Keratinocyte (primary cell): ENCODE data around the gene MN1. TPM values are rescaled to one million over a fixed set of nuclear protein-coding genes. Genes with fewer than 3 reads are reported as not detected.

ENCODE experiments used
- DNase-seq: peaks from one replicate; pipeline ENCODE4 v3.0.0-alpha.2; 2011; ENCODE audit warnings: low read depth, missing footprints, low spot score
- FAIRE-seq: peaks from 2 replicates; lab custom pipeline; 2011; peaks lifted over from hg19 to GRCh38; lab: Jason Lieb, UNC
- H2AFZ ChIP-seq: 2 replicates; pipeline ENCODE4 v1.6.0; 2012; ENCODE audit warnings: low read length, control low read depth, inconsistent platforms; ENCODE audit not compliant: control insufficient read depth
- H3K27ac ChIP-seq: 2 replicates; pipeline ENCODE4 v1.5.1; 2011; ENCODE audit warnings: low read length; ENCODE audit not compliant: control insufficient read depth, insufficient read depth
- H3K27me3 ChIP-seq: 3 replicates; pipeline ENCODE4 v1.6.0; 2011; ENCODE audit warnings: low read length; ENCODE audit not compliant: control insufficient read depth, insufficient read depth; ENCODE audit errors: extremely low read depth
- H3K36me3 ChIP-seq, 2 experiments: 2 replicates in 1 of 2; 3 replicates in 1 of 2; pipeline ENCODE4 v1.5.1; 2011; ENCODE audit warnings: low read length in 2 of 2, mild to moderate bottlenecking in 1 of 2; ENCODE audit not compliant: control insufficient read depth in 2 of 2, insufficient read depth in 2 of 2; ENCODE audit errors: extremely low read depth in 1 of 2
- H3K4me1 ChIP-seq: 3 replicates; pipeline ENCODE4 v1.5.1; 2011; ENCODE audit warnings: low read length; ENCODE audit not compliant: control insufficient read depth, insufficient read depth; ENCODE audit errors: extremely low read depth
- H3K4me2 ChIP-seq: 3 replicates; pipeline ENCODE4 v1.6.0; 2011; ENCODE audit warnings: low read depth, low read length; ENCODE audit not compliant: control insufficient read depth, insufficient read depth; ENCODE audit errors: extremely low read depth
- H3K4me3 ChIP-seq, 3 experiments: fragments of 200-600 bp in 1 of 3; sonication (generic) in 1 of 3; 2 replicates in 2 of 3; 3 replicates in 1 of 3; pipeline ENCODE4 v1.5.1; 2011 to 2016; ENCODE audit warnings: low read length in 3 of 3, mild to moderate bottlenecking in 3 of 3, control low read depth in 2 of 3, inconsistent platforms in 1 of 3, low read depth in 1 of 3, mixed read lengths in 1 of 3, mixed run types in 1 of 3, moderate library complexity in 1 of 3; ENCODE audit not compliant: control insufficient read depth in 2 of 3, insufficient read depth in 2 of 3; ENCODE audit errors: extremely low read depth in 1 of 3
- H3K79me2 ChIP-seq: 2 replicates; pipeline ENCODE4 v1.6.0; 2012; ENCODE audit warnings: low read length; ENCODE audit not compliant: control insufficient read depth, insufficient read depth
- H3K9ac ChIP-seq: 3 replicates; pipeline ENCODE4 v1.6.0; 2011; ENCODE audit warnings: low read length; ENCODE audit not compliant: control insufficient read depth, insufficient read depth; ENCODE audit errors: extremely low read depth
- H3K9me1 ChIP-seq: 3 replicates; pipeline ENCODE4 v1.6.0; 2011; ENCODE audit warnings: low read length; ENCODE audit not compliant: control insufficient read depth, insufficient read depth; ENCODE audit errors: extremely low read depth
- H3K9me3 ChIP-seq: 2 replicates; pipeline ENCODE4 v1.5.1; 2012; ENCODE audit warnings: low read depth, low read length; ENCODE audit not compliant: control insufficient read depth
- H4K20me1 ChIP-seq: 3 replicates; pipeline ENCODE4 v1.6.0; 2011; ENCODE audit warnings: low read length; ENCODE audit not compliant: control insufficient read depth, insufficient read depth; ENCODE audit errors: extremely low read depth
- EZH2 ChIP-seq: IDR thresholded peaks from one replicate; pipeline ENCODE4 v1.6.1; 2012; ENCODE audit warnings: inconsistent platforms, mild to moderate bottlenecking, low read length, moderate library complexity
- dilution Hi-C: fragments of 300-500 bp; cut with MboI; formaldehyde crosslinking; loops from one replicate; pipeline ENCODE4 v1.7.0; 2020; ENCODE audit warnings: low sequenced_read_pairs; ENCODE audit not compliant: extremely low pct_ligation_motif_present
- polyA plus RNA-seq, 5 experiments: library from polyadenylated mRNA; depleted of rRNA in 3 of 5; stranded (reverse) in 3 of 5; stranded (forward) in 1 of 5; unstranded in 1 of 5; fragments of >200 nt; gene quantifications; 1 replicate in 1 of 5; 2 replicates in 3 of 5; 3 replicates in 1 of 5; pipeline versions ENCODE4 v1.2.1 to v1.2.3, GENCODE V29; 2011 to 2012; ENCODE audit warnings: missing spikeins in 2 of 5, low read depth in 1 of 5, low replicate concordance in 1 of 5
- TF ChIP-seq, protein P1 (sequence below), 3 experiments: IDR thresholded peaks in 1 of 3; conservative IDR thresholded peaks in 1 of 3; optimal IDR thresholded peaks in 1 of 3; 2 replicates in 2 of 3; 3 replicates in 1 of 3; pipeline versions ENCODE3 to v1.5.1; 2011; ENCODE audit warnings: low read length in 3 of 3, mild to moderate bottlenecking in 3 of 3, moderate library complexity in 2 of 3, control low read depth in 1 of 3, inconsistent platforms in 1 of 3; ENCODE audit not compliant: insufficient read depth in 2 of 3; ENCODE audit errors: extremely low read depth in 1 of 3

Gene MN1
- polyA plus RNA-seq, 1 donor (not counting 4 experiments of a cell fraction or from before 2014, with no cell fraction given): 2.2 TPM

DNA sequence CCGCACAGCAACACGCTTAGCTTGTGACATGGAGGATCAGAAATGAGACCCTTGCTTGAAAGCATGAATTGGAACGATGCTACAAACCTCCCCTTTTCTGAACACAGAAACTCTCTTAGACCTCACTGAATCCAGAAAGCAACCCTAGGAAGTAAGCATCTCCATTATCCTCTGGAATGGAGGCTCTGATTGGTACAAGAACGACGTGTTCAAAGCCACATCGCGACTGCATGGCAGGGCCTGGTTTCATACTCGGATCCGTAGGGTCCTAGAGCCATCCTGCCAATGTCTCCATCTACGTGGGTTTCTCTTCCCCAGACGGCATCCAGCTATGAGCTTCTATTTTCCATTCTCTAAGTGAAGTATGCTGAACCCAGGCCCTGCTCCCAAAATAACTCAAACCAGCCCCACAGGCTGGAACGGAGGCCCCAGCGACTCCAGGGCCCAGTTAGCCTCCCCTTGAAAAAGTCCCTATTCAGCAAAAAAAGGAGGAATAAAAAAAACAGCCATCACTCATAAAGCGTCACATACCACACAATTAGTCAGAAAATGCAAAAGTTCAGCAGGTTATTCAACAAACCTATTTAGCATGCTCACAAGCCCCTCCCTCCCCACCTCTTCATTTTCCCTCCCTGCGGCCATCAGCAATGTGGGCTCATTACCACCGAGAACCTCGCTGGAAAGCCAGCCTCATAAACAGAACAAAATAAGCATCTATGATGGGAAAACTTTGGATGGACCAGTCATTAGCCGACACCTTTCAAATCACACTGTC, 7.1 kb upstream of the MN1 start:
- DNase-seq (no peak), FAIRE-seq (no peak)
- dilution Hi-C loops: no loop called here
- H3K9ac ChIP-seq: no peak overlapping the region
- H3K27me3 ChIP-seq: no peaks in the 10 kb centered on the region
- H4K20me1 ChIP-seq: no peaks in the 10 kb centered on the region
- no peaks in the 10 kb centered on the region for H3K36me3 ChIP-seq
- no peak overlapping the region for H2AFZ ChIP-seq
- no peaks in the 10 kb centered on the region for H3K9me3 ChIP-seq
- no peak overlapping the region for H3K27ac ChIP-seq
- no peak overlapping the region for H3K4me2 ChIP-seq
- no peak for TF ChIP-seq EZH2
- TF ChIP-seq, protein P1, sequence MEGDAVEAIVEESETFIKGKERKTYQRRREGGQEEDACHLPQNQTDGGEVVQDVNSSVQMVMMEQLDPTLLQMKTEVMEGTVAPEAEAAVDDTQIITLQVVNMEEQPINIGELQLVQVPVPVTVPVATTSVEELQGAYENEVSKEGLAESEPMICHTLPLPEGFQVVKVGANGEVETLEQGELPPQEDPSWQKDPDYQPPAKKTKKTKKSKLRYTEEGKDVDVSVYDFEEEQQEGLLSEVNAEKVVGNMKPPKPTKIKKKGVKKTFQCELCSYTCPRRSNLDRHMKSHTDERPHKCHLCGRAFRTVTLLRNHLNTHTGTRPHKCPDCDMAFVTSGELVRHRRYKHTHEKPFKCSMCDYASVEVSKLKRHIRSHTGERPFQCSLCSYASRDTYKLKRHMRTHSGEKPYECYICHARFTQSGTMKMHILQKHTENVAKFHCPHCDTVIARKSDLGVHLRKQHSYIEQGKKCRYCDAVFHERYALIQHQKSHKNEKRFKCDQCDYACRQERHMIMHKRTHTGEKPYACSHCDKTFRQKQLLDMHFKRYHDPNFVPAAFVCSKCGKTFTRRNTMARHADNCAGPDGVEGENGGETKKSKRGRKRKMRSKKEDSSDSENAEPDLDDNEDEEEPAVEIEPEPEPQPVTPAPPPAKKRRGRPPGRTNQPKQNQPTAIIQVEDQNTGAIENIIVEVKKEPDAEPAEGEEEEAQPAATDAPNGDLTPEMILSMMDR (optimal IDR thresholded peaks at IDR 0.05 in 1 of 3, IDR thresholded peaks at IDR 0.05 in 1 of 3, conservative IDR thresholded peaks at IDR 0.05 in 1 of 3; ENCODE audit: extremely low read depth in 1 of 3, insufficient read depth in 2 of 3, low read length in 3 of 3): no peak
- no peaks in the 10 kb centered on the region for H3K79me2 ChIP-seq
- no peaks in the 10 kb centered on the region for H3K9me1 ChIP-seq
- no peak overlapping the region for H3K4me3 ChIP-seq
- H3K4me1 ChIP-seq: peaks cover 11% of the 10 kb centered on the region

DNA sequence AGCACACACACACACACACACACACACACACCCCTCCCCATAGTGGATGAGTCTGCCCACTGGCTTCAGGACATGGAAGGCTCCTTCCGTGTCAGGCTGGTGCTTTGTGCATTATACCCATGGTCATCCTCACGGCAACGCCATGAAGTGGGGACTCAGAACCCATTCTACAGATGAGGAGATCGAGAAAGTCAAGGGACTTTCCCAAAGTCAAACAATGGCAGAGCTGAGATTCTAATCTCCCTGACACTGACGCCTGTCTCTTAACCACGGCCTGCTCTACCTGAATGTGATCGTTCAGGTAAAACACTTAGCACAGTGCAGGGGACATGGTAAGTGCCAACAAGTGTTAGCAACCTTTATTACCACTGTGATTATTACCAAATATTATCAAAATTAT, 4.3 kb upstream of the MN1 start:
- Histone ChIP-seq H3K4me3 (no peak overlapping the region), H3K36me3 (no peaks in the 10 kb centered on the region), H4K20me1 (no peaks in the 10 kb centered on the region), H2AFZ (no peak overlapping the region), H3K9ac (no peak overlapping the region), H3K4me1 (peaks cover 18% of the 10 kb centered on the region), H3K27ac (no peak overlapping the region), H3K9me3 (no peaks in the 10 kb centered on the region), H3K4me2 (no peak overlapping the region), H3K9me1 (no peaks in the 10 kb centered on the region), H3K79me2 (no peaks in the 10 kb centered on the region), H3K27me3 (no peaks in the 10 kb centered on the region)
- FAIRE-seq: no peak
- no peak for DNase-seq
- TF ChIP-seq EZH2: no peak
- TF ChIP-seq, protein P1 (optimal IDR thresholded peaks at IDR 0.05 in 1 of 3, IDR thresholded peaks at IDR 0.05 in 1 of 3, conservative IDR thresholded peaks at IDR 0.05 in 1 of 3; ENCODE audit: extremely low read depth in 1 of 3, insufficient read depth in 2 of 3, low read length in 3 of 3): no peak
- dilution Hi-C loops: no loop called here
